Stomach smooth muscle (tissue), 2 donors: Measurements from ENCODE around the gene FBN2.

Source experiments
- H3K27ac ChIP-seq: one replicate; pipeline ENCODE4 v1.7.0; 2013; ENCODE audit warnings: mild to moderate bottlenecking, low read length, inconsistent platforms
- H3K27me3 ChIP-seq, 2 donors: one replicate each; pipeline ENCODE4 v1.7.0; 2013; ENCODE audit warnings: low read length in 2 of 2; ENCODE audit not compliant: insufficient read depth in 2 of 2, control insufficient read depth in 1 of 2
- H3K36me3 ChIP-seq, 2 donors: one replicate each; pipeline ENCODE4 v1.7.0; 2013; ENCODE audit warnings: low read length in 2 of 2; ENCODE audit not compliant: control insufficient read depth in 2 of 2, insufficient read depth in 2 of 2
- H3K4me1 ChIP-seq: one replicate; pipeline ENCODE4 v1.7.0; 2013; ENCODE audit warnings: low read length; ENCODE audit not compliant: control insufficient read depth, insufficient read depth
- H3K4me3 ChIP-seq, 2 donors: one replicate each; pipeline ENCODE4 v1.7.0; 2013; ENCODE audit warnings: low read length in 2 of 2
- H3K9ac ChIP-seq, 2 donors: one replicate each; pipeline ENCODE4 v1.7.0; 2013; ENCODE audit warnings: low read length in 2 of 2, mild to moderate bottlenecking in 1 of 2
- H3K9me3 ChIP-seq, 2 donors: one replicate each; pipeline ENCODE4 v1.7.0; 2013; ENCODE audit warnings: low read length in 2 of 2; ENCODE audit not compliant: control insufficient read depth in 2 of 2
- donor health status: healthy.
- donor health status: Pancreatic carcinoma.

Gene FBN2

DNA sequence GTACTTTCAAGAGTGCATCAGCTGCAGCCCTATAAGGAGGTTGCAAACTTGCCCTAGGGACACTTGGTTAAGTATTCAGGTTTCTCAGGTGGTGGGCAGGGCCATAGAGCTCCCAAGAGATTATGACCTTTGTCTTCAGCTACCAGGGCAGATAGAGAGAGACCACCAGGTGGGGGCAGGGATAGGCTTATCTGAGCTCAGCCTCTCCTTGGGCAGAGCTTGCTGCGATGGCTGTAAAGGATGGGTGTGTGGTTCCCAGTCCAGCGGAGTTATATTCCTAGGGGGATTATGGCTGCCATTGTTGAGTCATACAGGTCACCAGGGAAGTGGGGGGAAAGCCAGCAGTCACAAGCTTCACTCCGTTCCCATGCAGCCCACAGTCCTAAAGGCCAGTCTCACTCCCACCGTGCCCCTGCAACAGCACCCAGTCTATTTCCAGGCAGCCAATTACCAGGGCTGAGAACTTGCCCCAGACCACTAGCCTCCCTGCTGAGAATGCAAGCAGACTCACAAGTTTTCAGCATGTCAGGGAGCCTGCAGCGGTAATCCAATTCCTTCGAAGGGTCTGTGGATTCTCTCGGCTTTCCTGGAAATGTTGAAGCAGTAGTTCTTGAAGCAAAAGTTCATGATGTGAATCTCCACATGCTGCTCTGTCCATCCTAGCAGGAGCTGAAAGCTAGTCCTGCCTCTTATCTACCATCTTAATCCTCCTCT is 303.0 kb downstream of the FBN2 start:
- Histone ChIP-seq H3K36me3 (no peaks in the 10 kb centered on the region), H3K4me1 (no peaks in the 10 kb centered on the region), H3K27ac (no peak overlapping the region), H3K9ac (no peak overlapping the region), H3K4me3 (no peak overlapping the region), H3K9me3 (peaks cover 0 to 3% of the 10 kb centered on the region in 2 donors), H3K27me3 (no peaks in the 10 kb centered on the region)

DNA sequence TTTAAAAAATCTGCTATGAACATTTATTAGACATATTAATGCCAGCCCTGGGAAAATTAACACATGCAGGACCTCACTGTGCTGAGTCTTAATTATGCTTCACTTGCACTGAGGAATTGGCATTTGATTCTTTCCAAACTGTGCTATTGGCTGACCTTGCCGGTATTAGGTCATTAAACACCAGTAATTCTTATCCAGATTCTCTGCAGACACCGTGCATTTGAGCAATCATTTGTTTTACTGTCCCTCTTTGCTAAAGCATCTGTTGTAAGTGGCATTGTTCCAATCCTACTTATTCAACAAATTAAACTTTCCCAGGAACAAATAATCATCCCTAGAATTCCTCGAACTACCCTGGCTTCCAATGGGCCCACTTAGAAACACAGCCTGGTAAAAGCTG is 309.5 kb downstream of the FBN2 start:
- H3K27ac ChIP-seq = no peak overlapping the region
- no peak overlapping the region for H3K4me3 ChIP-seq
- peaks cover 3% of the 10 kb centered on the region for H3K4me1 ChIP-seq
- H3K9me3 ChIP-seq = no peaks in the 10 kb centered on the region
- H3K36me3 ChIP-seq = no peaks in the 10 kb centered on the region
- no peak overlapping the region for H3K9ac ChIP-seq
- H3K27me3 ChIP-seq = no peaks in the 10 kb centered on the region

- Histone ChIP-seq H3K4me1 (peaks cover 3% of the 10 kb centered on the region), H3K27me3 (no peaks in the 10 kb centered on the region), H3K9ac (no peak overlapping the region), H3K27ac (no peak overlapping the region), H3K9me3 (no peaks in the 10 kb centered on the region), H3K4me3 (no peak overlapping the region), H3K36me3 (no peaks in the 10 kb centered on the region)
Measured at GRCh38 chr5:128228008-128228407, 310.0 kb downstream of the FBN2 start.

GRCh38 chr5:128225245-128226030 is 312.6 kb downstream of the FBN2 start:
- H3K4me1 ChIP-seq = peaks cover 3% of the 10 kb centered on the region

DNA sequence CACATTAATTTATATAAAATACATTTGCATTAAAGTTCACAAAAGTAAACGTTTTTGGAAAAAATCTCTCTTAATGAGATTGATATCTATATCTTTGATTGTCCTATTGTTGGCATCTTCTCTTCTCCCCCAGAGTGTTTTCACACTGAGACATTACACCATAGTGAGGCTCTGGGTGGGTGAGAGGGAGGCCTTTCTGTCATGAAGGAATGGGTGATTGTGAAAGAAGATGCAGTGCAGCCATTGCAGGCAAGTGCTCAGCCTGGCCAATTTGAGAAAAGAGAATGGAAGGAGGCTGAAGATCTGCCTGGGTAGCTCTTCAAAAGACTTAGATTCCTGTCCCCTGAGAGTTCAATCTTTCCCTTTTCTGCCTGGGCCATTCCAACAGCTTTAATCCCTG is 313.7 kb downstream of the FBN2 start:
- Histone ChIP-seq H3K27ac (no peak overlapping the region), H3K9ac (no peak overlapping the region), H3K4me1 (peaks cover 3% of the 10 kb centered on the region), H3K27me3 (no peaks in the 10 kb centered on the region), H3K4me3 (no peak overlapping the region), H3K9me3 (no peaks in the 10 kb centered on the region), H3K36me3 (no peaks in the 10 kb centered on the region)

More at GRCh38 chr5:128225245-128226030, 312.6 kb downstream of the FBN2 start:
- Histone ChIP-seq H3K36me3 (no peaks in the 10 kb centered on the region), H3K27me3 (no peaks in the 10 kb centered on the region), H3K9me3 (no peaks in the 10 kb centered on the region), H3K27ac (no peak overlapping the region), H3K4me3 (no peak overlapping the region), H3K9ac (no peak overlapping the region)

GRCh38 chr5:128220841-128221240 is 317.2 kb downstream of the FBN2 start:
- H3K9me3 ChIP-seq = no peaks in the 10 kb centered on the region
- H3K4me1 ChIP-seq = no peaks in the 10 kb centered on the region
- no peaks in the 10 kb centered on the region for H3K36me3 ChIP-seq
- H3K27me3 ChIP-seq = no peaks in the 10 kb centered on the region
- H3K27ac ChIP-seq = no peak overlapping the region
- H3K4me3 ChIP-seq = no peak overlapping the region
- no peak overlapping the region for H3K9ac ChIP-seq

DNA sequence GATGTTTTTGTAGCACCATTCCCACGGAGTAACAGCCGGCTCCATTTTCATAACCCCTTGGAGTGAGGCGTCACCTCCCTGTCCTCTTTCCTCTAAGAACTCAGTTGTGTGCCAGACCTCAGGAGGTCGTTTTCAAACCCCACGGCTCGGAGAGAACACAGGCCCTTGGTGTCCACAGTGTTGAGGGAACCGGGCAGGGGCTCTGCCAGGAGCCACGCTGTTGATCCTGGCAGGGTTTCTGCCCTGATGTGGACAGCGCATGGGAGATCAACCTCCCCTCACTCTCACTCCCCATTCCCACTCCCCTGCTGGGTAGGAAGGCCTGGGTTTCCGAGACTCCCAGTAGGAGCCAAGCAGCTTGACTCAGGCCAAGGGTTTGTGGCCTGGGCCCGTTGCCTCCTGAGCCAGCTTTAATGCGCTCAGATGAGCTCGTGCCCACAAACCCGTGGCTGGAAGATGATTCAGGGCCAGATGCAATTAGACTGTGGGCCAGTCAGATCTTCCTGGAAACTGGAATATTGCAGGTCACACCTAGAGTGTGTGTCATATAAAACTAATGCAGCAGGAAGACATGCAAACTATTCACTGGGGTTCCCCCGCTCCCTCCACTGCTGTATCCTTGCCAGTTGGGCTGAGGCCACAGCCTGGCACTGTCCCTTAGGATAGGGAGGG is 321.0 kb downstream of the FBN2 start:
- no peak overlapping the region for H3K4me3 ChIP-seq
- no peaks in the 10 kb centered on the region for H3K9me3 ChIP-seq
- H3K27ac ChIP-seq = no peak overlapping the region
- peaks cover 3% of the 10 kb centered on the region for H3K4me1 ChIP-seq
- H3K36me3 ChIP-seq = no peaks in the 10 kb centered on the region
- H3K9ac ChIP-seq = no peak overlapping the region
- H3K27me3 ChIP-seq = no peaks in the 10 kb centered on the region

- Histone ChIP-seq H3K4me1 (peaks cover 3% of the 10 kb centered on the region), H3K9ac (no peak overlapping the region), H3K27ac (no peak overlapping the region), H3K36me3 (no peaks in the 10 kb centered on the region), H3K9me3 (no peaks in the 10 kb centered on the region), H3K4me3 (no peak overlapping the region), H3K27me3 (no peaks in the 10 kb centered on the region)
Measured at GRCh38 chr5:128216285-128216684, 321.8 kb downstream of the FBN2 start.

DNA sequence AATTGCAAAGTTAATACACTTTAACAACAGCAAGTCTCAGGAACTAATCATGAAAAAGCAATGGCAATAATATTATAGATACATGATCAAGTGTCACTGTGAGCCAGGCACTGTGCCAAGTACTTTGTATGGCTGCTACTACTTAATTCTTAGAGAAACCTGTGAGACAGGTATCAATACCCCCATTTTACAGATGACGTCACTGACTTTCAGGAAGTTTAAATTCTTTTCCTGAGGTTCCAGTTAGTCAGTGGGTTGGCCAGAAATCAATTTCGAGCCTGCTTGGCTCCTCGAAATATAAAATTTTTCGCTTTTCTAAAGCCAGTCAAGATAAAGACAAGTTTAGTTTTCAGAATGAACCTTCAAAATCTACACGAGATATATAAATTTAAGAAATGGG is 324.2 kb downstream of the FBN2 start:
- H3K9ac ChIP-seq = no peak overlapping the region
- no peaks in the 10 kb centered on the region for H3K27me3 ChIP-seq
- no peak overlapping the region for H3K27ac ChIP-seq
- H3K4me3 ChIP-seq = no peak overlapping the region
- peaks cover 3% of the 10 kb centered on the region for H3K4me1 ChIP-seq
- no peaks in the 10 kb centered on the region for H3K36me3 ChIP-seq
- no peaks in the 10 kb centered on the region for H3K9me3 ChIP-seq

DNA sequence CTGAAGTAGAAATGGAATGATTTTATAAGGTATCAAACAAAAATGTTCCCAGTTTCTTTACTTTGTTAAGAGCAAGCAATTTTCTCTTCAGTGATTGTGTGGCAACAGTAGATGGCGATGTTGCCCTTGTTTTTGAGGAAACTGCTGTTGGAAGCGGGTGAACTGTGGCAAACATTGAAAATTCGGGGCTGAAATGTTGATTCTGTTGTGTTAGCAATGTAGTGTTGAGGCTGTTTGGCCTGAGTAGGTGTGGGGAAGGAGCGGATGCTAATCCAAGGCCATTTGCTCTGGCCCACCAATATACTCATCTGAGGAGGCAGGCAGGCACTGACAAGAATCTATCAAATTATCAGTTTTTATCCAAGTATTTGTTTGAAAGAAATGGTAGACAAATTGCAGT is 324.7 kb downstream of the FBN2 start:
- Histone ChIP-seq H3K4me3 (no peak overlapping the region), H3K4me1 (peaks cover 3% of the 10 kb centered on the region), H3K36me3 (no peaks in the 10 kb centered on the region), H3K9ac (peak overlapping the region in 1 of 2 donors; percentile 12), H3K27ac (no peak overlapping the region), H3K9me3 (no peaks in the 10 kb centered on the region), H3K27me3 (no peaks in the 10 kb centered on the region)
